HG03460 (cell line): ENCODE measurements around the gene HNRNPA1L2.
"Not testable (repeated sequence)": the region's sequence is repeated elsewhere in the genome, so short reads cannot be mapped to it uniquely, and the experiment has no call there.

Experiments
- ATAC-seq: cut with Tn5 transposase; IDR thresholded peaks from one replicate; pipeline ENCODE4 v1.9.1; 2021; ENCODE audit not compliant: unreplicated experiment

HNRNPA1L2 gene

GRCh38 chr13:52642131-52642530 is at the start of gene HNRNPA1L2:
Gene HNRNPA1L2, plus strand, starts transcription at chr13:52642431. Its CDS starts 62 bp downstream, at chr13:52642493.
- no peak for ATAC-seq

GRCh38 chr13:52593175-52593574 is 49.1 kb upstream of the HNRNPA1L2 start:
- ATAC-seq, result not testable (repeated sequence)

- not testable (repeated sequence) for ATAC-seq
These were observed 48.4 kb upstream of the HNRNPA1L2 start for GRCh38 chr13:52593812-52594211.

GRCh38 chr13:52594295-52594694 is 47.9 kb upstream of the HNRNPA1L2 start:
- not testable (repeated sequence) for ATAC-seq

- ATAC-seq, result no peak
These were observed 44.6 kb upstream of the HNRNPA1L2 start for GRCh38 chr13:52597676-52598075.

- ATAC-seq, result peak; percentile 11
These were observed 43.0 kb upstream of the HNRNPA1L2 start for GRCh38 chr13:52599037-52599847.

GRCh38 chr13:52599848-52600603 is 42.2 kb upstream of the HNRNPA1L2 start:
- peak; percentile 71 for ATAC-seq

- no peak for ATAC-seq
These were observed 41.6 kb upstream of the HNRNPA1L2 start for GRCh38 chr13:52600666-52601065.

- ATAC-seq, result not testable (repeated sequence)
These were observed 38.9 kb upstream of the HNRNPA1L2 start for GRCh38 chr13:52603316-52603715.

- ATAC-seq, result not testable (repeated sequence)
These were observed 36.1 kb upstream of the HNRNPA1L2 start for GRCh38 chr13:52606126-52606525.

GRCh38 chr13:52606795-52607194 is 35.4 kb upstream of the HNRNPA1L2 start:
- not testable (repeated sequence) for ATAC-seq

- not testable (repeated sequence) for ATAC-seq
These were observed 34.0 kb upstream of the HNRNPA1L2 start for GRCh38 chr13:52608184-52608583.

- ATAC-seq, result not testable (repeated sequence)
These were observed 33.1 kb upstream of the HNRNPA1L2 start for GRCh38 chr13:52609013-52609606.

- not testable (repeated sequence) for ATAC-seq
These were observed 32.1 kb upstream of the HNRNPA1L2 start for GRCh38 chr13:52610158-52610557.

GRCh38 chr13:52615134-52615801 is 27.0 kb upstream of the HNRNPA1L2 start:
- no peak for ATAC-seq

GRCh38 chr13:52615812-52616211 is 26.4 kb upstream of the HNRNPA1L2 start:
- ATAC-seq, result no peak

GRCh38 chr13:52617070-52618060 is 24.9 kb upstream of the HNRNPA1L2 start:
- ATAC-seq, result peak; percentile 97

- not testable (repeated sequence) for ATAC-seq
These were observed 11.0 kb upstream of the HNRNPA1L2 start for GRCh38 chr13:52631083-52631690.

- ATAC-seq, result no peak
These were observed 3.4 kb upstream of the HNRNPA1L2 start for GRCh38 chr13:52638666-52639328.
